ENCODE data around the gene UBE2J2. TPM values are rescaled to one million over a fixed set of nuclear protein-coding genes. Genes with fewer than 3 reads are reported as not detected.

Gene UBE2J2
- total RNA-seq, 1 experiment from 2014 or later, result 83.4 TPM

DNA sequence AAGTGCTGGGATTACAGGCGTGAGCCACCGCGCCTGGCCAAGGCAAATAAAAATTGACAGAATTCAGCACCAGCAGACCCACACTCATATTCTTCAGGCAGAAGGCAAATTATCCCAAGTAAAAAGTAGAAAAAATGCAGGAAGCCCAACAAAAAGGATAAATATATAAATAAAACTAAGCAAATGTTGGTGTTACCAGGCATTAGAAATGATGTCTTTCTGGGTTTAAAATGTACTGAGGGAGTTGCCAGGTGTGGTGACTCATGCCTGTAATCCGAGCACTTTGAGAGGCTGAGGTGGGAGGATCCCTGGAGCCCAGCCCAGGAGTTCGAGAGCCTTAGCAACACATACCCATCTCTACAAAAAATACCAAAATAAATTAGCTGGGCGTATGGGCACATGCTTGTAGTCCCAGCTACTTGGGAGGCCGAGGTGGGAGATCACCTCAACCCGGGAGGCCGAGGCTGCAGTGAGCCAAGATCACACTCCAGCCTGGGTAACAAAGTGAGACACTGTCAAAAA, 44.5 kb upstream of the UBE2J2 start:
- no peaks in the 10 kb centered on the region; the same call in 1 of the 2 replicates for H3K4me1 ChIP-seq (ENCODE audit: insufficient read depth, low read length)
- H3K9me3 ChIP-seq (ENCODE audit: control insufficient read depth, low read depth, low read length), result no peaks in the 10 kb centered on the region
- no peak overlapping the region for H2BK5ac ChIP-seq (ENCODE audit: insufficient read length, low read length)
- no peak overlapping the region for H3K56ac ChIP-seq (ENCODE audit: insufficient read length, low read depth, low read length)
- H3K27me3 ChIP-seq (ENCODE audit: insufficient read depth, low read length), result no peaks in the 10 kb centered on the region
- H3K4ac ChIP-seq (ENCODE audit: low read depth, low read length), result no peak overlapping the region
- no peak overlapping the region for H3K27ac ChIP-seq (ENCODE audit: insufficient read length, low read depth, low read length)
- no peak overlapping the region for H4K8ac ChIP-seq (replicated peaks; ENCODE audit: insufficient read length, low read depth, low read length)
- no peak for TF ChIP-seq CTCF (conservative IDR thresholded peaks at IDR 0.05)
- peaks cover 8% of the 10 kb centered on the region for H3K79me1 ChIP-seq (ENCODE audit: insufficient read depth, low read depth, low read length, poor library complexity, severe bottlenecking)
- no peak overlapping the region for H2AK5ac ChIP-seq (ENCODE audit: insufficient read length, low read length)
- no peak overlapping the region for H2BK20ac ChIP-seq (ENCODE audit: low read depth, low read length, poor library complexity, severe bottlenecking)
- no peaks in the 10 kb centered on the region for H3K23me2 ChIP-seq (ENCODE audit: insufficient read length, low read depth, low read length, poor library complexity, severe bottlenecking)
- peaks cover 5% of the 10 kb centered on the region for H4K20me1 ChIP-seq (ENCODE audit: control insufficient read depth, insufficient read depth, insufficient read length)
- H3K18ac ChIP-seq (ENCODE audit: insufficient read length, low read depth, low read length), result no peak overlapping the region
- DNase-seq, result no peak
- H2BK15ac ChIP-seq (ENCODE audit: low read depth, low read length), result no peak overlapping the region
- Mint-ChIP-seq H3K4me3 (no peak overlapping the region; a peak in 1 of 5 replicates), H3K9me3 (no peaks in the 10 kb centered on the region), H3K4me1 (peaks cover 8 to 23% of the 10 kb centered on the region in 2 experiments), H3K27me3 (ENCODE audit: low read depth) (no peaks in the 10 kb centered on the region), H3K27ac (no peak overlapping the region), H3K36me3 (ENCODE audit: insufficient read depth in 1 of 3, low read depth in 3 of 3) (peaks cover 18 to 64% (median 55%) of the 10 kb centered on the region in 3 experiments; a peak in 6 of 7 replicates)
- WGBS (ENCODE audit: extremely low coverage, insufficient read length, low lambda C conversion rate), result no CpG with 5 or more reads among the region's 9 CpGs
- peaks cover 10% of the 10 kb centered on the region; the same call in 1 of the 2 replicates for H3K79me2 ChIP-seq (ENCODE audit: insufficient read depth, low read length)
- H2AFZ ChIP-seq (ENCODE audit: low read length), result no peak overlapping the region
- no peak overlapping the region for H3K4me2 ChIP-seq (ENCODE audit: insufficient read depth, insufficient read length, low read length)
- no peak overlapping the region for H3K9ac ChIP-seq (ENCODE audit: extremely low read depth, insufficient read length, low read length)
- no peak overlapping the region for H2BK120ac ChIP-seq (ENCODE audit: low read depth, low read length, poor library complexity, severe bottlenecking)
- no peak overlapping the region for H4K5ac ChIP-seq (ENCODE audit: insufficient read length, low read depth, low read length)
- H2BK12ac ChIP-seq (ENCODE audit: insufficient read length, low read depth, low read length), result no peak overlapping the region
- H4K91ac ChIP-seq (ENCODE audit: insufficient read length, low read depth, low read length), result no peak overlapping the region
- H3K14ac ChIP-seq (ENCODE audit: insufficient read depth, low read length), result no peak overlapping the region
- H3T11ph ChIP-seq (ENCODE audit: low read length), result no peak overlapping the region
- H3K23ac ChIP-seq (ENCODE audit: insufficient read length, low read depth, low read length), result no peak overlapping the region

All from H9 (cell line).